Heart right ventricle (tissue), 16 donors: ENCODE measurements around the gene CAST. TPM values are rescaled to one million over a fixed set of nuclear protein-coding genes. Genes with fewer than 3 reads are reported as not detected.

Experiments used
- ATAC-seq, 8 donors: fragments of 200-7000 bp; cut with Tn5 transposase; one replicate each; pipeline ENCODE4 v1.9.1; 2020; ENCODE audit warnings: mild to moderate bottlenecking in 8 of 8, moderate library complexity in 8 of 8, moderate number of reproducible peaks in 1 of 8
- DNase-seq, 2 donors: peaks; one replicate each; pipeline ENCODE4 v3.0.0-alpha.2; 2020
- H3K27ac ChIP-seq, 10 donors: fragments of 200-600 bp; sonication (generic) in 2 of 10; one replicate each; pipeline versions ENCODE4 v1.5.0 to v1.8.0; 2020 to 2022; ENCODE audit warnings: mild to moderate bottlenecking in 3 of 10
- H3K27me3 ChIP-seq, 7 donors: fragments of 200-600 bp; one replicate each; pipeline ENCODE4 v1.8.0; 2021 to 2022; ENCODE audit warnings: mild to moderate bottlenecking in 2 of 7
- H3K36me3 ChIP-seq, 9 donors: fragments of 200-600 bp; sonication (generic) in 1 of 9; one replicate each; pipeline versions ENCODE4 v1.5.0 to v1.8.0; 2020 to 2022; ENCODE audit warnings: mild to moderate bottlenecking in 2 of 9
- H3K4me1 ChIP-seq, 9 donors: fragments of 200-600 bp; sonication (generic) in 1 of 9; one replicate each; pipeline versions ENCODE4 v1.5.0 to v1.8.0; 2020 to 2022; ENCODE audit warnings: mild to moderate bottlenecking in 4 of 9
- H3K4me3 ChIP-seq, 10 donors: fragments of 200-600 bp; sonication (generic) in 2 of 10; one replicate each; pipeline versions ENCODE4 v1.5.0 to v1.8.0; 2020 to 2022; ENCODE audit warnings: mild to moderate bottlenecking in 7 of 10, moderate library complexity in 2 of 10
- H3K9me3 ChIP-seq, 11 donors: fragments of 200-600 bp in 10 of 11; sonication (generic) in 2 of 11; one replicate each; pipeline versions ENCODE4 v1.5.0 to v1.8.0; 2013 to 2022; ENCODE audit warnings: mild to moderate bottlenecking in 2 of 11, control low read depth in 1 of 11, moderate library complexity in 1 of 11
- WGBS, 2 donors: extraction: QIAGEN DNeasy Blood & Tissue Kit; methylation state at CpG; one replicate each; pipeline ENCODE4 v1.1.7; 2013; ENCODE audit warnings: inconsistent platforms in 1 of 2; 5-methylcytosine and 5-hydroxymethylcytosine counted together
- intact Hi-C, 10 donors: fragments of 100-400 bp; cut with DNase I; formaldehyde crosslinking; loops; one replicate each; pipeline versions ENCODE4 v1.11.1 to v1.14.2; 2022
- polyA plus RNA-seq, 2 donors: library from polyadenylated mRNA; stranded (reverse); fragments of 200-250 nt; gene quantifications; one replicate each; pipeline ENCODE4 v1.2.3, GENCODE V29; 2013
- total RNA-seq, 10 donors: library from RNA; stranded (reverse); fragmentation: NEBNext Ultra II Directional in 3 of 10; extraction: Animal tissue kit (Norgen Biotek cat#: 25700) in 3 of 10; gene quantifications; one replicate each; pipeline versions ENCODE4 v1.2.1 to v1.2.4, GENCODE V29; 2021 to 2023
- TF ChIP-seq, protein P1 (sequence below), 9 donors: fragments of 200-600 bp; sonication (generic) in 2 of 9; IDR thresholded peaks; one replicate each; pipeline versions ENCODE4 v1.5.0 to v1.8.0; 2021 to 2022; ENCODE audit warnings: antibody characterized with exemption in 9 of 9, mild to moderate bottlenecking in 5 of 9, moderate library complexity in 1 of 9
- donor health status: Arrhythmogenic right ventricular cardiomyopathy.
- donor health status: ischemic (EF 13 %, LVEDD 7.1; RV severe dilation, severe dysfunction).
- donor health status: healthy with polysubstance abuse.
- donor health status: DM: no; HTN: yes; CAD: no.
- donor health status: DM: no; HTN: no; CAD: no.
- donor health status: ischemic (EF 25% LVEDD 6.9; RV normal size, moderate dysfunction).
- donor health status: ischemic (EF 25% LVEDD 5.7; RV mildly dilated, moderate dysfunction).
- donor health status: healthy.
- donor health status: DM: yes; HTN: yes; CAD: no.
- donor health status: Ischemic cardiomyopathy.
- donor health status: ischemic (EF 35%, LVEDD 5.7; RV mildly dilated, moderate dysfunction).
- donor health status: nonischemic (EF 11% LVEDD 7.7; RV severe dilation, severe dysfunction).
- donor health status: DM: yes; HTN: yes; CAD: no.
- donor health status: PGD.
- donor health status: ischemic (EF 29% LVEDD 5.4; RV normal size, mild dysfunction).
- donor health status: nonischemic (EF 23%, LVEDD 6.1; RV moderate dilation, normal function).

CAST gene
- total and polyA plus RNA-seq, 12 donors = 174 to 783 (median 488) TPM

DNA sequence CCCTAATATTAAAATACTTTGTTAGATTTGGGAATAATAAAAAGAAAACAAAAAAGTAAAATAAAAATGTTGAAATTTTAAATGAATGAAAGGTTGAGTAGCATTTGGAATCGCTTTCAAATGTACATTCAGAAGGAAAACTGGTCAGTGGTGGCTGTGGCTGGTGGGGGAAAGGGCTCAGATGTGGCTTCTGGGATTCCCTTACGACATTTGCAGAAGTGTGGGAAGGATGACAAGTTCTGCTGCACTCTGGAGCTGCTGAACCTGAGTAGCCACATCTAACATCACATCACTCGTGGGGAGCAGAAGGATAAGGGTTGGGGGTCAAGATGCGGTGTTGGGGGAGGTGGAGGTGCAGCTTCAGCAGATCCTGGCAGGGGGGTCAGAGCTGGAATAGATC lies 25.6 kb upstream of the CAST start:
- no peaks in the 10 kb centered on the region for H3K9me3 ChIP-seq
- no peak for ATAC-seq
- intact Hi-C loops = no loop called here
- peaks cover 0 to 13% (median 0%) of the 10 kb centered on the region in 9 donors for H3K4me1 ChIP-seq
- no peak overlapping the region for H3K4me3 ChIP-seq
- TF ChIP-seq, protein P1, sequence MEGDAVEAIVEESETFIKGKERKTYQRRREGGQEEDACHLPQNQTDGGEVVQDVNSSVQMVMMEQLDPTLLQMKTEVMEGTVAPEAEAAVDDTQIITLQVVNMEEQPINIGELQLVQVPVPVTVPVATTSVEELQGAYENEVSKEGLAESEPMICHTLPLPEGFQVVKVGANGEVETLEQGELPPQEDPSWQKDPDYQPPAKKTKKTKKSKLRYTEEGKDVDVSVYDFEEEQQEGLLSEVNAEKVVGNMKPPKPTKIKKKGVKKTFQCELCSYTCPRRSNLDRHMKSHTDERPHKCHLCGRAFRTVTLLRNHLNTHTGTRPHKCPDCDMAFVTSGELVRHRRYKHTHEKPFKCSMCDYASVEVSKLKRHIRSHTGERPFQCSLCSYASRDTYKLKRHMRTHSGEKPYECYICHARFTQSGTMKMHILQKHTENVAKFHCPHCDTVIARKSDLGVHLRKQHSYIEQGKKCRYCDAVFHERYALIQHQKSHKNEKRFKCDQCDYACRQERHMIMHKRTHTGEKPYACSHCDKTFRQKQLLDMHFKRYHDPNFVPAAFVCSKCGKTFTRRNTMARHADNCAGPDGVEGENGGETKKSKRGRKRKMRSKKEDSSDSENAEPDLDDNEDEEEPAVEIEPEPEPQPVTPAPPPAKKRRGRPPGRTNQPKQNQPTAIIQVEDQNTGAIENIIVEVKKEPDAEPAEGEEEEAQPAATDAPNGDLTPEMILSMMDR (IDR thresholded peaks at IDR 0.05) = no peak
- H3K27me3 ChIP-seq = no peaks in the 10 kb centered on the region
- DNase-seq = no peak
- 89 to 92% methylated on average over 4 of the region's 4 CpGs for WGBS, 2 donors
- no peaks in the 10 kb centered on the region for H3K36me3 ChIP-seq
- no peak overlapping the region for H3K27ac ChIP-seq

DNA sequence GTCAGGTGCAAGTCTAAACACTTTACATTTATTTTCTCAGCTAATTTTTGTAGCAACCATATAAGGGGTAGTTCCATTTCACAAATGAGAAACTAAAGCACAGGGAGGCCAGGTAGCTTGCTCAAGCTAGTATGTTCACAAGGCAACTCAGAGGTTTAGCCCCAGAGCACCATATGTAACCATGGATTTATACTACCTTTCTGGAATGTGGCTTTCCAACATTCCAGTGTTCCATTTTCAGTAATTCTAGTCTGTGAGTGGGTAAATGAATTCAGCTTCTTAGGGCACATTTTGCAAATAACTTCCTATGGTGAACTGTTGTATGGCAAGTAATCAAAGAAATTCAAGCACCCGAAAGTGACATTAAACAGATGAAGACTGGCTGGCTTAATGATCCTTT lies 25.0 kb upstream of the CAST start:
- peaks cover 0 to 13% (median 0%) of the 10 kb centered on the region in 9 donors for H3K4me1 ChIP-seq
- no peaks in the 10 kb centered on the region for H3K9me3 ChIP-seq
- WGBS, 2 donors = 90 to 98% methylated on average over 1 of the region's 1 CpG
- no peaks in the 10 kb centered on the region for H3K36me3 ChIP-seq
- no peak overlapping the region for H3K27ac ChIP-seq
- ATAC-seq = no peak
- H3K27me3 ChIP-seq = no peaks in the 10 kb centered on the region
- TF ChIP-seq, protein P1 (IDR thresholded peaks at IDR 0.05) = no peak
- H3K4me3 ChIP-seq = no peak overlapping the region
- no peak for DNase-seq
- intact Hi-C loops = no loop called here

DNA sequence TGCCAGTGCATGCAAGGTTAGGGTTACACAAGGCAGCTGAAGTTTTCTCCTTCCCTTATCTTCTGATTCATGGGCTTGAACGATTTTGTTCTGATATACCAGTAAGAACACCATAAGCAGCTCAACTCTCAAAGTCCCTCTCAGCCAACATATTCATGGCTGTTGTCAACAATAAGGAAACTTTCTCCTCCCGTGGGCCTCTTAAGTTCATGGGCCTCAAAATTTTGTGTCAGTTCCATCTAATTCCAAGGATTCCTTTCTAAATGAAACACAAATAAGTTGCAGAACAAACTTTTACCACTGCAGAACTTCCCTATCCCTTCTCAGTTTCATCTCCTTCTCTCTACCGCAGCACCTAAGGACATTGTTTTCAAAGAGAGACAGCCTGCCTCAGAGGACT lies 23.6 kb upstream of the CAST start:
- WGBS, 2 donors = 59 to 81% methylated on average over 3 of the region's 3 CpGs
- intact Hi-C loops = no loop called here
- no peaks in the 10 kb centered on the region for H3K9me3 ChIP-seq
- H3K27me3 ChIP-seq = no peaks in the 10 kb centered on the region
- no peak for DNase-seq
- no peak overlapping the region for H3K4me3 ChIP-seq
- TF ChIP-seq, protein P1 (IDR thresholded peaks at IDR 0.05) = no peak
- H3K27ac ChIP-seq = no peak overlapping the region
- H3K4me1 ChIP-seq = peaks cover 0 to 9% (median 0%) of the 10 kb centered on the region in 9 donors
- no peaks in the 10 kb centered on the region for H3K36me3 ChIP-seq
- no peak for ATAC-seq

DNA sequence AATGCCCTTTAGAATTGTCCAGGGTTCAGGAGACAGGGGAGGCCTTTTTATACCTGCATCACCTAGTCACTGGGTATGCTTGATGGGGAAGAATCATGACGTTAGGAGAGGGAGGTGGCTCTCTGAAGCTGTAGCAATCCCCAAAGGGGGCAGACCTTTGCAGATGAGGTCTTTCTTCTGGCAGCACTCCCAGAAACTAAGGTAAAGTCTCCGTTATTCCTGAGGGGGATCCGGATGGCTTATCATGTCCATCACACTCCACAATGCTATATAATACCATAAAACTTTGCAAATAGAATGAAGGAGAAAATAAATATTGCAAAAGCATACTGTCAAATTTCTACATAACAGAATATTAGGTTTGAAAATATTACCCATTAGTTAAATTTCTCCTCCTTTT lies 21.5 kb upstream of the CAST start:
- no peak overlapping the region for H3K27ac ChIP-seq
- no peaks in the 10 kb centered on the region for H3K9me3 ChIP-seq
- WGBS, 2 donors = 41 to 42% methylated on average over 3 of the region's 3 CpGs
- no peak for ATAC-seq
- H3K36me3 ChIP-seq = no peaks in the 10 kb centered on the region
- H3K4me1 ChIP-seq = no peaks in the 10 kb centered on the region
- H3K4me3 ChIP-seq = no peak overlapping the region
- intact Hi-C loops = no loop called here
- TF ChIP-seq, protein P1 (IDR thresholded peaks at IDR 0.05) = no peak
- DNase-seq = no peak
- no peaks in the 10 kb centered on the region for H3K27me3 ChIP-seq
